ENCODE measurements around the gene CDKN1A.

The CDKN1A gene

GRCh38 chr6:36678488-36679042, at the start of gene CDKN1A:
Gene CDKN1A, plus strand, starts transcription at chr6:36678714. Its CDS starts 5,388 bp downstream, at chr6:36684102.
- H3K9ac ChIP-seq (ENCODE audit: low read length), result peak within 1 kb of the TSS; percentile 48; the same call in 1 of the 2 replicates
- no peak for TF ChIP-seq EZH2 (IDR thresholded peaks at IDR 0.05; ENCODE audit: borderline replicate concordance, low read length)
- TF ChIP-seq CTCF (IDR thresholded peaks at IDR 0.05; ENCODE audit: low read length), result no peak
- no peak within 1 kb of the TSS for H2AFZ ChIP-seq (ENCODE audit: low read length)
- no peaks in the 10 kb centered on the region for H3K9me3 ChIP-seq (ENCODE audit: low read length)
- H3K27me3 ChIP-seq (ENCODE audit: insufficient read depth, low read length), result no peaks in the 10 kb centered on the region
- peaks cover 58% of the 10 kb centered on the region for H3K4me1 ChIP-seq (ENCODE audit: insufficient read depth, low read length, severe bottlenecking)
- H3F3A ChIP-seq (ENCODE audit: insufficient read depth, low read length), result 0 out of 2 replicates have a peak, but pooled peaks cover 3% of the 10 kb centered on the region
- no peaks in the 10 kb centered on the region for H3K79me2 ChIP-seq (ENCODE audit: insufficient read depth, low read length)
- peak within 1 kb of the TSS; percentile 58 for H3K4me3 ChIP-seq (ENCODE audit: low read depth, low read length, poor library complexity, severe bottlenecking)
- H3K27ac ChIP-seq (ENCODE audit: low read depth, low read length, poor library complexity, severe bottlenecking), result no peak within 1 kb of the TSS
- H3K4me2 ChIP-seq (ENCODE audit: low read length), result peak within 1 kb of the TSS; percentile 75
- H4K20me1 ChIP-seq (ENCODE audit: insufficient read depth, low read length), result no peaks in the 10 kb centered on the region
- H3K36me3 ChIP-seq (ENCODE audit: insufficient read depth, low read length), result no peaks in the 10 kb centered on the region
- no peaks in the 10 kb centered on the region for H3K9me2 ChIP-seq (ENCODE audit: low read depth, low read length)

GRCh38 chr6:36629784-36630183, 48.7 kb upstream of the CDKN1A start:
- H3K36me3 ChIP-seq (ENCODE audit: insufficient read depth, low read length), result no peaks in the 10 kb centered on the region
- no peaks in the 10 kb centered on the region for H3K79me2 ChIP-seq (ENCODE audit: insufficient read depth, low read length)
- no peaks in the 10 kb centered on the region for H3K9me3 ChIP-seq (ENCODE audit: low read length)
- no peak overlapping the region for H2AFZ ChIP-seq (ENCODE audit: low read length)
- peaks cover 4% of the 10 kb centered on the region; the same call in 1 of the 2 replicates for H3K27me3 ChIP-seq (ENCODE audit: insufficient read depth, low read length)
- H3K27ac ChIP-seq (ENCODE audit: low read depth, low read length, poor library complexity, severe bottlenecking), result no peak overlapping the region
- H3K9ac ChIP-seq (ENCODE audit: low read length), result no peak overlapping the region
- TF ChIP-seq CTCF (IDR thresholded peaks at IDR 0.05; ENCODE audit: low read length), result no peak
- TF ChIP-seq EZH2 (IDR thresholded peaks at IDR 0.05; ENCODE audit: borderline replicate concordance, low read length), result no peak
- H3K9me2 ChIP-seq (ENCODE audit: low read depth, low read length), result no peaks in the 10 kb centered on the region
- H3K4me2 ChIP-seq (ENCODE audit: low read length), result no peak overlapping the region
- no peaks in the 10 kb centered on the region for H4K20me1 ChIP-seq (ENCODE audit: insufficient read depth, low read length)
- H3K4me3 ChIP-seq (ENCODE audit: low read depth, low read length, poor library complexity, severe bottlenecking), result no peak overlapping the region
- no peaks in the 10 kb centered on the region for H3K4me1 ChIP-seq (ENCODE audit: insufficient read depth, low read length, severe bottlenecking)
- no peaks in the 10 kb centered on the region for H3F3A ChIP-seq (ENCODE audit: insufficient read depth, low read length)

GRCh38 chr6:36631326-36632011, 47.0 kb upstream of the CDKN1A start:
- H3K9me2 ChIP-seq (ENCODE audit: low read depth, low read length), result no peaks in the 10 kb centered on the region
- H3K4me2 ChIP-seq (ENCODE audit: low read length), result no peak overlapping the region
- no peak overlapping the region for H3K9ac ChIP-seq (ENCODE audit: low read length)
- no peak for TF ChIP-seq EZH2 (IDR thresholded peaks at IDR 0.05; ENCODE audit: borderline replicate concordance, low read length)
- TF ChIP-seq CTCF (IDR thresholded peaks at IDR 0.05; ENCODE audit: low read length), result no peak
- H3K27ac ChIP-seq (ENCODE audit: low read depth, low read length, poor library complexity, severe bottlenecking), result no peak overlapping the region
- H4K20me1 ChIP-seq (ENCODE audit: insufficient read depth, low read length), result no peaks in the 10 kb centered on the region
- H3K27me3 ChIP-seq (ENCODE audit: insufficient read depth, low read length), result peaks cover 4% of the 10 kb centered on the region; the same call in 1 of the 2 replicates
- H3K4me3 ChIP-seq (ENCODE audit: low read depth, low read length, poor library complexity, severe bottlenecking), result no peak overlapping the region
- no peaks in the 10 kb centered on the region for H3K4me1 ChIP-seq (ENCODE audit: insufficient read depth, low read length, severe bottlenecking)
- H3K36me3 ChIP-seq (ENCODE audit: insufficient read depth, low read length), result no peaks in the 10 kb centered on the region
- H2AFZ ChIP-seq (ENCODE audit: low read length), result no peak overlapping the region
- no peaks in the 10 kb centered on the region for H3F3A ChIP-seq (ENCODE audit: insufficient read depth, low read length)
- no peaks in the 10 kb centered on the region for H3K79me2 ChIP-seq (ENCODE audit: insufficient read depth, low read length)
- H3K9me3 ChIP-seq (ENCODE audit: low read length), result no peaks in the 10 kb centered on the region
